Transverse colon (tissue), 4 donors: ENCODE data around the gene PCP4.

Experiments
- CTCF ChIP-seq, 5 experiments: fragments of 200-600 bp in 3 of 5; fragments of 450-650 bp in 2 of 5; sonication (generic) in 3 of 5; IDR thresholded peaks; 1 replicate in 2 of 5; 2 replicates in 3 of 5; pipeline ENCODE4 v1.5.1; 2016 to 2017; ENCODE audit warnings: antibody characterized with exemption in 5 of 5, inconsistent platforms in 3 of 5, mild to moderate bottlenecking in 2 of 5, moderate library complexity in 1 of 5
- EP300 ChIP-seq: sonication (generic); formaldehyde crosslinking; IDR thresholded peaks from one replicate; pipeline ENCODE4 v1.6.1; 2017; ENCODE audit warnings: antibody characterized with exemption, low read depth
- POLR2AphosphoS5 ChIP-seq, 3 donors: sonication (generic); formaldehyde crosslinking; IDR thresholded peaks; one replicate each; pipeline ENCODE4 v1.6.1; 2016; ENCODE audit warnings: antibody characterized with exemption in 3 of 3

GRCh38 chr21:39915881-39916280 lies 48.6 kb downstream of the PCP4 start:
- TF ChIP-seq EP300: no peak
- no peak for TF ChIP-seq CTCF (IDR thresholded peaks at IDR 0.05)
- TF ChIP-seq POLR2AphosphoS5 (IDR thresholded peaks at IDR 0.05): no peak
